OCI-LY7 (cell line): ENCODE measurements around the gene CEP83. TPM values are rescaled to one million over a fixed set of nuclear protein-coding genes. Genes with fewer than 3 reads are reported as not detected.
"Not testable (repeated sequence)": the region's sequence is repeated elsewhere in the genome, so short reads cannot be mapped to it uniquely, and the experiment has no call there.

ENCODE experiments used
- BruUV-seq: library from RNA; stranded (reverse); fragments of 400-500 nt; replicated peaks from 2 replicates; lab custom pipeline; 2021; lab: Mats Ljungman, UMichigan
- CTCF ChIA-PET: fragments of 300-600 bp; sonication (Branson Sonifier 250); formaldehyde crosslinking; loops from one replicate; lab custom pipeline; 2022; ENCODE audit warnings: antibody characterized with exemption; ENCODE audit not compliant: unreplicated experiment; lab: Charles Lee
- POLR2A ChIA-PET: fragments of 300-600 bp; sonication (Branson Sonifier 250); formaldehyde crosslinking; loops from one replicate; lab custom pipeline; 2022; ENCODE audit warnings: antibody characterized with exemption; lab: Charles Lee
- DNase-seq: peaks from one replicate; pipeline ENCODE4 v3.0.0-alpha.2; 2015; ENCODE audit warnings: low spot score
- H2AFZ ChIP-seq: fragments of 200-600 bp; sonication (generic), shearing (Covaris generic); 2 replicates; pipeline ENCODE4 v1.6.1; 2014; ENCODE audit warnings: mild to moderate bottlenecking, antibody characterized with exemption, low read length, moderate library complexity
- H3K27ac ChIP-seq: fragments of 200-600 bp; sonication (generic); 2 replicates; pipeline ENCODE4 v1.5.1; 2014; ENCODE audit warnings: mixed run types, low read depth, mild to moderate bottlenecking, moderate library complexity, low read length, inconsistent platforms; ENCODE audit not compliant: poor library complexity, severe bottlenecking
- H3K36me3 ChIP-seq: fragments of 200-600 bp; sonication (generic); 2 replicates; pipeline ENCODE4 v1.6.1; 2014; ENCODE audit warnings: mild to moderate bottlenecking, antibody characterized with exemption, low read length, moderate library complexity, mixed read lengths; ENCODE audit not compliant: insufficient read depth
- H3K4me1 ChIP-seq: fragments of 200-600 bp; sonication (generic); 2 replicates; pipeline ENCODE4 v1.5.1; 2014; ENCODE audit warnings: mild to moderate bottlenecking, low read length; ENCODE audit not compliant: insufficient read depth, poor library complexity, severe bottlenecking
- H3K4me2 ChIP-seq: fragments of 200-600 bp; sonication (generic); 2 replicates; pipeline ENCODE4 v1.6.1; 2014; ENCODE audit warnings: mild to moderate bottlenecking, low read length
- H3K4me3 ChIP-seq: fragments of 200-600 bp; sonication (generic); 2 replicates; pipeline ENCODE4 v1.5.1; 2014; ENCODE audit warnings: mild to moderate bottlenecking, low read depth, low read length; ENCODE audit not compliant: poor library complexity, severe bottlenecking
- H3K79me2 ChIP-seq: fragments of 200-600 bp; sonication (generic); 2 replicates; pipeline ENCODE4 v1.6.1; 2016; ENCODE audit warnings: low read depth, mild to moderate bottlenecking, low read length, moderate library complexity, mixed read lengths; ENCODE audit not compliant: insufficient read depth
- H3K9me2 ChIP-seq: fragments of 200-600 bp; sonication (generic); 2 replicates; pipeline ENCODE4 v1.6.1; 2016; ENCODE audit warnings: mild to moderate bottlenecking, low read length, mixed read lengths; ENCODE audit not compliant: insufficient read depth
- H3K9me3 ChIP-seq: fragments of 200-600 bp; sonication (generic); 2 replicates; pipeline ENCODE4 v1.6.1; 2014; ENCODE audit warnings: mild to moderate bottlenecking, mixed run types, low read length, mixed read lengths
- H4K20me1 ChIP-seq: fragments of 200-600 bp; sonication (generic); 2 replicates; pipeline ENCODE4 v1.6.1; 2014; ENCODE audit warnings: mild to moderate bottlenecking, antibody characterized with exemption, low read length, moderate library complexity, mixed read lengths; ENCODE audit not compliant: insufficient read depth
- CTCF ChIP-seq: fragments of 200-600 bp; sonication (generic); conservative IDR thresholded peaks from 2 replicates; pipeline ENCODE4 v1.5.1; 2014; ENCODE audit warnings: mild to moderate bottlenecking, antibody characterized with exemption, low read length, moderate library complexity, mixed read lengths
- EZH2phosphoT487 ChIP-seq: fragments of 200-600 bp; sonication (generic); IDR thresholded peaks from 2 replicates; pipeline ENCODE4 v1.6.1; 2018; ENCODE audit warnings: low read depth, borderline replicate concordance, mild to moderate bottlenecking, mixed run types, antibody characterized with exemption, low read length, moderate library complexity, mixed read lengths
- intact Hi-C: fragments of 100-400 bp; cut with micrococcal nuclease; formaldehyde crosslinking; loops from one replicate; pipeline ENCODE4 v1.10.0; 2022; ENCODE audit not compliant: unreplicated experiment
- total RNA-seq, 2 experiments: library from RNA; depleted of rRNA in 1 of 2; stranded (reverse); fragments of >200 nt in 1 of 2; shearing (Covaris generic) in 1 of 2; gene quantifications; 2 replicates each; pipeline ENCODE4 v1.2.3, GENCODE V29; 2014 to 2022

CEP83 gene
- total RNA-seq, 2 experiments from 2014 or later: 29.7 to 35.2 TPM

- TF ChIP-seq EZH2phosphoT487 (no peak), CTCF (no peak)
- H3K4me3 ChIP-seq: no peak overlapping the region
- no TSS peak for BruUV-seq
- H3K27ac ChIP-seq: no peak overlapping the region
- DNase-seq: no peak
- ChIA-PET CTCF (no interaction called here), POLR2A (interaction anchor here (0.7 to 1.1 kb wide), 2 partner anchors 10 to 532 kb away, joined by 3 to 4 read pairs; no protein-coding TSS in a partner anchor)
- no peak overlapping the region for H2AFZ ChIP-seq
- H3K4me2 ChIP-seq: no peak overlapping the region
- H3K36me3 ChIP-seq: peaks cover 27% of the 10 kb centered on the region; the same call in 1 of the 2 replicates
- H3K9me3 ChIP-seq: peaks cover 46% of the 10 kb centered on the region
- H4K20me1 ChIP-seq: no peaks in the 10 kb centered on the region
- peaks cover 10% of the 10 kb centered on the region; the same call in 1 of the 2 replicates for H3K79me2 ChIP-seq
- no peaks in the 10 kb centered on the region for H3K4me1 ChIP-seq
- H3K9me2 ChIP-seq: no peaks in the 10 kb centered on the region
- intact Hi-C loops: no loop called here
These were observed 31.9 kb downstream of the CEP83 start for GRCh38 chr12:94427501-94428381.

- no peak overlapping the region for H3K4me3 ChIP-seq
- peaks cover 10% of the 10 kb centered on the region; the same call in 1 of the 2 replicates for H3K79me2 ChIP-seq
- CTCF ChIA-PET: interaction anchor here (0.8 kb wide), 1 partner anchor 278 kb away, joined by 3 read pairs; the partner anchor contains the start of gene PLXNC1
- no peak overlapping the region for H3K4me2 ChIP-seq
- H3K27ac ChIP-seq: no peak overlapping the region
- DNase-seq: no peak
- no peaks in the 10 kb centered on the region for H3K4me1 ChIP-seq
- intact Hi-C loops: no loop called here
- no peak for TF ChIP-seq CTCF
- TF ChIP-seq EZH2phosphoT487: no peak
- no peak overlapping the region for H2AFZ ChIP-seq
- H3K9me3 ChIP-seq: peaks cover 55% of the 10 kb centered on the region
- H3K9me2 ChIP-seq: no peaks in the 10 kb centered on the region
- peaks cover 33% of the 10 kb centered on the region; the same call in 1 of the 2 replicates for H3K36me3 ChIP-seq
- no TSS peak for BruUV-seq
- H4K20me1 ChIP-seq: no peaks in the 10 kb centered on the region
- POLR2A ChIA-PET: interaction anchor here (0.7 to 1.1 kb wide), 4 partner anchors 37 to 830 kb away, joined by 3 to 5 read pairs (median 3); no protein-coding TSS in a partner anchor
These were observed 33.6 kb downstream of the CEP83 start for GRCh38 chr12:94426049-94426448.

GRCh38 chr12:94424830-94425229 is 34.8 kb downstream of the CEP83 start:
- BruUV-seq, H3K9me2 ChIP-seq, H2AFZ ChIP-seq, CTCF ChIA-PET, H4K20me1 ChIP-seq, H3K4me1 ChIP-seq, DNase-seq, intact Hi-C loops, H3K4me2 ChIP-seq, H3K4me3 ChIP-seq, H3K27ac ChIP-seq, H3K79me2 ChIP-seq: not testable (repeated sequence)
- H3K36me3 ChIP-seq: peaks cover 32% of the 10 kb centered on the region; the same call in 1 of the 2 replicates
- peaks cover 43% of the 10 kb centered on the region for H3K9me3 ChIP-seq
- POLR2A ChIA-PET: interaction anchor here (0.6 kb wide), 1 partner anchor 653 kb away, joined by 3 read pairs; no protein-coding TSS in a partner anchor
